ENCODE results near the gene LRRC73. TPM values are rescaled to one million over a fixed set of nuclear protein-coding genes. Genes with fewer than 3 reads are reported as not detected.

LRRC73 gene
- total RNA-seq, 1 donor from 2014 or later: 0.40 TPM

DNA sequence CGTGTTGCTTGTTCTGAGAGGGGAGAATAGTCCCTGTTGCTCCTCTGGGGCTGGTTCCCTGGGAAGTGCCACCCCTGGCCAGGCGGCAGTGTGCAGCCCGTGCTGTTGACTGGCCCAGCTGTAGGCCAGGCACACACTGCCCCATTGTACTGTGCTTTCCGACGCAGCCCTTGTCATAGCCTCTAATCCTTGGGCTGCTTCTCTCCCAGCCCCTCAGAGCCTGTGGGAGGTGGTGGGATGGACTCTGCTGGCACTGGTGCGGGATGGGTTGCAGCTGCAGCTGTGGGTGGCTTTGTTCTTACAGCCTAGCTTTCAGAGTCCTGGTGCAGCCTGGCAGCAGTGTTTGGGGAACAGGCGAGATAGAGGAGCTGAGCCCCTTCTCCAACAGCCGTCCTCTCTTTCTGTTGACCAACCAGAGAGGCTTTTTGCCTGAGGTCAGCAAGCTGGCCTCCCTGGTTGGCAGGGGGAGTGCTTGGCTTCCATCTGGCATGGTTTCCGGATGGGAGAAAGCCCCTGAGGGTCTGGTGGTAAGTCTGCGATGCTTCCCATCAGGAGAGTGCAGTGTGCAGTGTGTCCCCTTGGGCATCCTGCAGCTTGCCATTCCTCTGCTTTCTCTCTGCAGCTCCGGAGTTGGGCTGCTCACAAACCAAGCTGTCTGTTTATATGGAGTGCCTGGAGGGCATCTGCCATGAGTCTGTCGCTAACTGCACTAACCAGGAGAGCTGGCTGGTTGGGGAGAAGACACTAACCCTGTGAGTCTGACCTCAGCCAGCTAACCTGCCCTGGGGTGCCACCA lies 20.7 kb downstream of the LRRC73 start:
- Mint-ChIP-seq H3K4me1 (ENCODE audit: unreplicated experiment) (peaks cover 42% of the 10 kb centered on the region), H3K27ac (ENCODE audit: unreplicated experiment) (peak overlapping the region; percentile 42), H3K4me3 (ENCODE audit: unreplicated experiment) (no peak overlapping the region), H3K36me3 (ENCODE audit: unreplicated experiment) (peaks cover 2% of the 10 kb centered on the region), H3K27me3 (ENCODE audit: unreplicated experiment) (no peaks in the 10 kb centered on the region), H3K9me3 (ENCODE audit: unreplicated experiment) (no peaks in the 10 kb centered on the region)
- TF ChIP-seq, protein P1, sequence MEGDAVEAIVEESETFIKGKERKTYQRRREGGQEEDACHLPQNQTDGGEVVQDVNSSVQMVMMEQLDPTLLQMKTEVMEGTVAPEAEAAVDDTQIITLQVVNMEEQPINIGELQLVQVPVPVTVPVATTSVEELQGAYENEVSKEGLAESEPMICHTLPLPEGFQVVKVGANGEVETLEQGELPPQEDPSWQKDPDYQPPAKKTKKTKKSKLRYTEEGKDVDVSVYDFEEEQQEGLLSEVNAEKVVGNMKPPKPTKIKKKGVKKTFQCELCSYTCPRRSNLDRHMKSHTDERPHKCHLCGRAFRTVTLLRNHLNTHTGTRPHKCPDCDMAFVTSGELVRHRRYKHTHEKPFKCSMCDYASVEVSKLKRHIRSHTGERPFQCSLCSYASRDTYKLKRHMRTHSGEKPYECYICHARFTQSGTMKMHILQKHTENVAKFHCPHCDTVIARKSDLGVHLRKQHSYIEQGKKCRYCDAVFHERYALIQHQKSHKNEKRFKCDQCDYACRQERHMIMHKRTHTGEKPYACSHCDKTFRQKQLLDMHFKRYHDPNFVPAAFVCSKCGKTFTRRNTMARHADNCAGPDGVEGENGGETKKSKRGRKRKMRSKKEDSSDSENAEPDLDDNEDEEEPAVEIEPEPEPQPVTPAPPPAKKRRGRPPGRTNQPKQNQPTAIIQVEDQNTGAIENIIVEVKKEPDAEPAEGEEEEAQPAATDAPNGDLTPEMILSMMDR (IDR thresholded peaks at IDR 0.05): no peak
- no peak for DNase-seq (ENCODE audit: extremely low spot score, unreplicated experiment)

DNA sequence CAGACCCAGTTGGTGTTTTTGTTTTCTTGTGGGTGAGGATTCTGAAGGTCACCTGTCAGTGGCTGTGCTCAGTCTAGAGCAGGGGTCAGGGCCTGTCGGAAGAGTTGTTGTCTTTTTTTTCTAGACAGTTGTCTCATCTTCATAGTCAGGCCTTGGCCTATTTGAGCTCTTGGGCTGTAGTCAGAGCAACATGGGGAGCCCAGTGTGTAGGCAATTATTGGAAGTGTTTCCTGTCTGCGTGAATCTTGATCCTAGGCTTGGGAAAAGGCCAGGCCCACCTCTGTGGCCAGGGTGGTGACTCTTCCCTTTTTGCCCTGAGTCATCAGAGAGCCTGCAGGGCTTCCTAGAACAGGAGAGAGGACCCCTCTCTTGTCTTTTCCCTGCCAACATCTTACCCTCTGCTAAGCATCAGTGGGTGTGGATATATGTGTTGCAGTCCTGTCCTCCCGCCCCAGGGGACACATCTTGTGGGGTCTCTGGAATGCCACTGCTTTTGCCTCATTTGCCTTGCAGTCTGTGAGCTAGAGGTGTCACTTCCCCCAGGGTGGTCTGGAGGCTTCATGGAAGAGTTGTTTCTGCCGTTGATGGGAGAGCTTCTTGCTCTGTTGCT lies 21.4 kb downstream of the LRRC73 start:
- H3K4me1 Mint-ChIP-seq (ENCODE audit: unreplicated experiment): peaks cover 42% of the 10 kb centered on the region
- no peak for DNase-seq (ENCODE audit: extremely low spot score, unreplicated experiment)
- no peaks in the 10 kb centered on the region for H3K9me3 Mint-ChIP-seq (ENCODE audit: unreplicated experiment)
- no peak overlapping the region for H3K4me3 Mint-ChIP-seq (ENCODE audit: unreplicated experiment)
- TF ChIP-seq, protein P1 (IDR thresholded peaks at IDR 0.05): no peak
- peaks cover 2% of the 10 kb centered on the region for H3K36me3 Mint-ChIP-seq (ENCODE audit: unreplicated experiment)
- no peaks in the 10 kb centered on the region for H3K27me3 Mint-ChIP-seq (ENCODE audit: unreplicated experiment)
- H3K27ac Mint-ChIP-seq (ENCODE audit: unreplicated experiment): peak overlapping the region; percentile 42

DNA sequence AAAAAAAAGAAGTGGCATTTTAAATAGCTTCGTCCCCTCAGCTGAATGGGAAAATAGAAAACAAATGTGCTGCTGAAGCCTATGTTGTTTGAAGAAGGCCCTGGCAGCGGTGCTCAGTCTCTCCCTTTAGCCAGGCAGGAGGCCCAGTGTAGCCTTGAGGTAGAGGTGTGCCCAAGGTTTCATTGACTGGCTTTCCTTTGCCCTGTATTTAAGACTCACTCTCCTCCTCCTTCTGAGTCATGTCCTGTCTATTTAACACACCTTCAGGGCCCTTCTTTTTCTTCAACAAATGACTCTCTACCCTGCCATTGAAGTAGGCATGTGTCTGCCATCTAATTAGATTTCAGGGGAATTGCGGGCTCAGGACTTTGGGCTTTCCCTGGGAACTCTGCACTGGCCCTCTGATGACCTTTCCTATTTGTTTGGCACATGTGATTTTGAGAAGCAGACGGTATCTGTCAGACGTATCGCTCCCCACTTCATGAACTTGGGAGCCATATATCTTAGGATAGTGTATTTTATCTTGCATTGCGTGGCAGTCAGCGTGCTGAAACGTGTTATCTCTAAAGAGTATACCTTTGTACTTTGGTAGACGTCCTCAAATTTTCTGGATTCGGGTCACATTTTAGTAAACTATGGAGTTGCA lies 28.4 kb downstream of the LRRC73 start:
- Mint-ChIP-seq H3K27ac (ENCODE audit: unreplicated experiment) (no peak overlapping the region), H3K36me3 (ENCODE audit: unreplicated experiment) (no peaks in the 10 kb centered on the region), H3K9me3 (ENCODE audit: unreplicated experiment) (no peaks in the 10 kb centered on the region), H3K27me3 (ENCODE audit: unreplicated experiment) (no peaks in the 10 kb centered on the region), H3K4me3 (ENCODE audit: unreplicated experiment) (no peak overlapping the region), H3K4me1 (ENCODE audit: unreplicated experiment) (peaks cover 34% of the 10 kb centered on the region)
- no peak for DNase-seq (ENCODE audit: extremely low spot score, unreplicated experiment)
- TF ChIP-seq, protein P1 (IDR thresholded peaks at IDR 0.05): no peak

DNA sequence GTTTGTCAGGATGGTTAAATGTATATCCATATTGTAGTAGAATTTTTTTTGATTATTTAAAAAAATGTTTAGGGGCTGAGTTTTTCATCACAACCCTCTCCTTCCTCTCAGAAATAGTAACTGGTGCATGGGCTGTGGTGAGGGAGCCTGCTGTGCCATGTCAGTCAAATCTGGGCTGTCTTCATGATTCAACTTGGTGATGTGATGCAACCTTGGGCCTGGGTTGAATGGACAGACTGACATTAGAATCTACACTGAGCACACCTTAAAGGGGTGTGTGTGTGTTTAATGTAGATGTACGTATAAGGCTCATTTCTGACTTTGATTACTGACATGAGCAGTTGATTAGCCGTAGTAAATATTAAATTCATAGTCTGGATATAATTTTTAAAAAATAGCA lies 29.1 kb downstream of the LRRC73 start:
- Mint-ChIP-seq H3K36me3 (ENCODE audit: unreplicated experiment) (no peaks in the 10 kb centered on the region), H3K27ac (ENCODE audit: unreplicated experiment) (no peak overlapping the region), H3K9me3 (ENCODE audit: unreplicated experiment) (no peaks in the 10 kb centered on the region), H3K4me3 (ENCODE audit: unreplicated experiment) (no peak overlapping the region), H3K4me1 (ENCODE audit: unreplicated experiment) (peaks cover 35% of the 10 kb centered on the region), H3K27me3 (ENCODE audit: unreplicated experiment) (no peaks in the 10 kb centered on the region)
- no peak for DNase-seq (ENCODE audit: extremely low spot score, unreplicated experiment)
- TF ChIP-seq, protein P1 (IDR thresholded peaks at IDR 0.05): no peak

DNA sequence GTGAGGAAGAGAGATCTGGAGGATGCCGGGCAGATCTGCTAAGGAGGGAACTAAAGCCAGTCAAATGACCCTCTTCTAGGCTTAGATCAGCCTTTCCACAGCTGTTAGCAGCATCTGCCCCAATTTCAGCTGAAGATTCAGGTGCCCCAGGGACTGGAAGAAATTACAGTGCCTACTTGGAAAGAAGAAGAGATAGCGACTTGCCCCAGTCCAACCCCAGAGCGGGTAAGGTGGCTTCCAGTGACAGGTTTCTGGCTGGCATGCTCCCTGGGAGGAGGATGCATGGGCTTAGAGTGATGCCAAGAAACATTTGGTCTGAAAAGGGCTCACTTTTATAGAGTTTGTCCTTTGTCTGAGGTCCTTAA lies 32.2 kb downstream of the LRRC73 start:
- no peaks in the 10 kb centered on the region for H3K36me3 Mint-ChIP-seq (ENCODE audit: unreplicated experiment)
- peak overlapping the region; percentile 96 for H3K27ac Mint-ChIP-seq (ENCODE audit: unreplicated experiment)
- H3K27me3 Mint-ChIP-seq (ENCODE audit: unreplicated experiment): no peaks in the 10 kb centered on the region
- peaks cover 35% of the 10 kb centered on the region for H3K4me1 Mint-ChIP-seq (ENCODE audit: unreplicated experiment)
- TF ChIP-seq, protein P1 (IDR thresholded peaks at IDR 0.05): no peak
- H3K9me3 Mint-ChIP-seq (ENCODE audit: unreplicated experiment): no peaks in the 10 kb centered on the region
- H3K4me3 Mint-ChIP-seq (ENCODE audit: unreplicated experiment): peak overlapping the region; percentile 94
- DNase-seq (ENCODE audit: extremely low spot score, unreplicated experiment): no peak
